ENCODE data around the gene UBE2L6.

Gene UBE2L6

DNA sequence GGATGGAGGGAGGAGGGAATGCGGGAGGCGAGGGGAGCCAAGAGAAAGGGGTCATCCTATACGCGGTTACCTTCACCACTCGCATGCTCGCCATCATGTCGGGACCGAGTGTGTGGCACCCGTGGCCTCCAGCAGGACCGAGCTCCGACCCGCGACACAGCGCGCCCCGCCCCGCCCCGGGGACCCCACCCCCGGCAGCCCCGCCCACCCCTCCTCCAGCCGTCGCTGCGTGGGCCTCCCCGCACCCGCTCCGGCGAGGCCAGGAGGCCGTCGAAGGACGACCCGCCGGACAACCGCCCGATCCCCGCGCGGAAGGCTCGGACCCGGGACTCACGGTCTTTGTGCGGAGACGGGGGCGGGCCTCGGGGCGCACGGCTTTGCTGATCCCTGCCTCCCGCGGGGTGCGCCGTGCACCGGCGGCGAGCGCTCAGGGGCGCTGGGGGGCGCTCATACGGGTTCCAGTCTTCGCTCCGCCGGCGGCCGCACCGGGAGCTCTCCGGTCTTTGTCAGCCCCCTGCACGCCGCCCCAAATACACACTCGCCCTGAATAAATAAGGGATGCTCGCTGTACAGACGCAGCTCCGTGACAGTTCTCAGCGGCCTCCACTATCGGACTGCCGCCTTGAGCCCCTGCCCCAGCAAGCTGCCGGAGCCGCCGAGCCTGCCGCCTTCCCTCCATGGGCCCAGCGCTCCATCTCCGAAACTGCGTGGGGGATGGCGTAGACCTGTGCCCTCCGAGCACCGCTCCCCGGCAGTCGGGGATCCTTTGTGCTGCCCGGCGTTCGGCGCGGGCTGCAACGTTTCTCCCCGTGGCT, at the start of gene UBE2L6:
Gene UBE2L6, minus strand, starts transcription at position 158 of the 815 bp plus-strand sequence. Its CDS starts 61 bp downstream, at position 97.
- TF ChIP-seq CTCF (IDR thresholded peaks at IDR 0.05): peak; percentile 95; the same call in 1 of the 2 replicates

DNA sequence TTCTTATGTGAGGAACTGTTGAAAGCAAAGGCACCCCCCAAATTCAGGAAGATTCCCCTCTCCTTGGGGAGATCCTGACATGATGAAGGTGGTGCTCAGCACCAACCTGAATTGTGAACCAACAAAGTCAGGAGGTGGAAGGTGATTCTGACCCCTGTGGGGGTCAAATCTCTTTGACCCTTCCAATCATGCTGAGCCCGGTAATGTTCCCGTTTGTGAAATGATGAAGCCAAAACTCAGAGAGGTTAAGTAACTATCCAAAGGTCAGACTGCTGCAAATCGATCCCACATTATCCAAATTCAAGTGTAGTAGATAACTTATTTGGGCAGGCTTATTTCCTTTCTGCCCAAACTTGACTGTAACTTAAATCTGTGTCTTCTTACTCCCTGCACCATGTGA, 49.1 kb upstream of the UBE2L6 start:
- TF ChIP-seq CTCF (IDR thresholded peaks at IDR 0.05): no peak

GRCh38 chr11:57615308-57615707, 47.8 kb upstream of the UBE2L6 start:
- no peak for TF ChIP-seq CTCF (IDR thresholded peaks at IDR 0.05)

GRCh38 chr11:57614234-57614772, 46.8 kb upstream of the UBE2L6 start:
- no peak for TF ChIP-seq CTCF (IDR thresholded peaks at IDR 0.05)

GRCh38 chr11:57610170-57610569, 42.7 kb upstream of the UBE2L6 start:
- TF ChIP-seq CTCF (IDR thresholded peaks at IDR 0.05): no peak

- TF ChIP-seq CTCF (IDR thresholded peaks at IDR 0.05): no peak
Measured at GRCh38 chr11:57605028-57605420, 37.6 kb upstream of the UBE2L6 start.

DNA sequence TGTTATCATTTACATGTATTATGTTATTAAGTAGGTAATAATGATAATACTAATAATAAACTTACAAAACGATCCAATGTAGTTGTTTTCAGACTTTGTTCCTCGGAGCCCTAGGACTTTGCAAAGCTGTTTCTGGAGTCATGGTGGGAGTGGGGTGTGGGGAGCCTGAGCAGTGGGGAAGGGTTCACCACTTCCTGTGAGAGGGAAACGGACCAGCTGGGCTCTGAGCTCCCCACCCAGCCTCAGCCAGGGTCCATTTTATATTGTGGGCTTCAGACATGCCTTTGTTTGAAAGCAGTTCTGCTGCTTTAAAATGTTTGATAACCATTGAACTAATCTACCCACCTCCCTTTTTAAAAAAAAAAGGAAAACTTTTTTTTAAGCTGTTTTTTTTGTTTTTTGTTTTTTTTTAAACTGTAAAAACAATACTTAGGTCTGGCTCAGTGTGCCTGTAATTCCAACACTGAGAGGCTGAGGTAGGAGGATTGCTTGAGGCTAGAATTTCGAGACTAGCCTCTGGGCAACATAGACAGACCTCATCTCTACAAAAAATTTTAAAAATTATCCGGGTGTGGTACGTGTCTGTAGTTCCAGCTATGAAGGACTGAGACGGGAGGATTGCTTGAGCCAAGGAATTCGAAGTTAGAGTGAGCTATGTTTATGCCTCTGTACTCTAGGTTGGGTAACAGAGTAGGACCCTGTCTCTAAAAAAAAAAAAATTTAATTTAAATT, 37.0 kb upstream of the UBE2L6 start:
- no peak for TF ChIP-seq CTCF (IDR thresholded peaks at IDR 0.05)
